ENCODE measurements around the gene MRFAP1. TPM values are rescaled to one million over a fixed set of nuclear protein-coding genes. Genes with fewer than 3 reads are reported as not detected.

MRFAP1 gene
- total RNA-seq, 1 donor: 142 TPM

DNA sequence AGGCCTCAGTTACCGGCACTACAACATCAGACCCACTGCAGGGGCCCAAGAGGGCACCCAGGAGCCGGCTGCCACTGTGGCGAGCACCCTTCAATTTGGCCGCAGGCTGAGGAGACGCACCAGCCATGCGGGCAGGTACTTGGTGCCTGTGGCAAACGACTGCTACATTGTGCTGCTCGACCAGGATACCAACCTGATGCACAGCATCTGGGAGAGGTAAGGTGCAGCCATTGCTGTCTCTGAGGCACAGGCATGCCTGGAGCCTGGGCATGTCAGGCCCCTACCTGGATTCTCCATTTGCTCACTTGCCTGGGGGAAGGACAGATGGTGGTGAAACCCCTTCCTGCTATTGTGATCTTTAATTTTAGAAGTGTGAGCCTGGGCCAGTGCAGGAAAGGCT lies 35.4 kb upstream of the MRFAP1 start:
- no peak overlapping the region for H3K4me3 ChIP-seq (ENCODE audit: low read depth, low read length)
- no peak for DNase-seq (ENCODE audit: low read depth)

DNA sequence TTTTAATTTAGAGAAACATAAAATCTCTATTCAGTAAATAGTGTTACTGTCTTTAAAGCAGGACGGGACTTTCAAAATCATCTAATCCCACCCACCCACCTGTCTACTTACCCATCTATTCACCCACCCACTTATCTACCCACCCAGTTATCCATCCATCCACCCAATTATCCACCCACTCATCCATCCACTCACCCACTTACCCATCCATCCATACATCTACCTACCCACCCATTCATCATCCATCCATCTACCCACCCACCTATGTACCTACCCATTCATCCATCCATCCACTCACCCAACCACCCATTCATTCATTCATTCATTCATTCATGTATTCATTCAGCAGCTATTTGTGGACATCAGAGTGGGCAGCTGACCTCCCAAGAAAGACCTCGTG lies 34.9 kb upstream of the MRFAP1 start:
- H3K4me3 ChIP-seq (ENCODE audit: low read depth, low read length): no peak overlapping the region
- TF ChIP-seq, protein P1, sequence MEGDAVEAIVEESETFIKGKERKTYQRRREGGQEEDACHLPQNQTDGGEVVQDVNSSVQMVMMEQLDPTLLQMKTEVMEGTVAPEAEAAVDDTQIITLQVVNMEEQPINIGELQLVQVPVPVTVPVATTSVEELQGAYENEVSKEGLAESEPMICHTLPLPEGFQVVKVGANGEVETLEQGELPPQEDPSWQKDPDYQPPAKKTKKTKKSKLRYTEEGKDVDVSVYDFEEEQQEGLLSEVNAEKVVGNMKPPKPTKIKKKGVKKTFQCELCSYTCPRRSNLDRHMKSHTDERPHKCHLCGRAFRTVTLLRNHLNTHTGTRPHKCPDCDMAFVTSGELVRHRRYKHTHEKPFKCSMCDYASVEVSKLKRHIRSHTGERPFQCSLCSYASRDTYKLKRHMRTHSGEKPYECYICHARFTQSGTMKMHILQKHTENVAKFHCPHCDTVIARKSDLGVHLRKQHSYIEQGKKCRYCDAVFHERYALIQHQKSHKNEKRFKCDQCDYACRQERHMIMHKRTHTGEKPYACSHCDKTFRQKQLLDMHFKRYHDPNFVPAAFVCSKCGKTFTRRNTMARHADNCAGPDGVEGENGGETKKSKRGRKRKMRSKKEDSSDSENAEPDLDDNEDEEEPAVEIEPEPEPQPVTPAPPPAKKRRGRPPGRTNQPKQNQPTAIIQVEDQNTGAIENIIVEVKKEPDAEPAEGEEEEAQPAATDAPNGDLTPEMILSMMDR (IDR thresholded peaks at IDR 0.05; ENCODE audit: insufficient read depth, low read length): no peak
- DNase-seq (ENCODE audit: low read depth): no peak

More for the DNA sequence above, 35.4 kb upstream of the MRFAP1 start:
- TF ChIP-seq, protein P1 (IDR thresholded peaks at IDR 0.05; ENCODE audit: insufficient read depth, low read length): no peak

DNA sequence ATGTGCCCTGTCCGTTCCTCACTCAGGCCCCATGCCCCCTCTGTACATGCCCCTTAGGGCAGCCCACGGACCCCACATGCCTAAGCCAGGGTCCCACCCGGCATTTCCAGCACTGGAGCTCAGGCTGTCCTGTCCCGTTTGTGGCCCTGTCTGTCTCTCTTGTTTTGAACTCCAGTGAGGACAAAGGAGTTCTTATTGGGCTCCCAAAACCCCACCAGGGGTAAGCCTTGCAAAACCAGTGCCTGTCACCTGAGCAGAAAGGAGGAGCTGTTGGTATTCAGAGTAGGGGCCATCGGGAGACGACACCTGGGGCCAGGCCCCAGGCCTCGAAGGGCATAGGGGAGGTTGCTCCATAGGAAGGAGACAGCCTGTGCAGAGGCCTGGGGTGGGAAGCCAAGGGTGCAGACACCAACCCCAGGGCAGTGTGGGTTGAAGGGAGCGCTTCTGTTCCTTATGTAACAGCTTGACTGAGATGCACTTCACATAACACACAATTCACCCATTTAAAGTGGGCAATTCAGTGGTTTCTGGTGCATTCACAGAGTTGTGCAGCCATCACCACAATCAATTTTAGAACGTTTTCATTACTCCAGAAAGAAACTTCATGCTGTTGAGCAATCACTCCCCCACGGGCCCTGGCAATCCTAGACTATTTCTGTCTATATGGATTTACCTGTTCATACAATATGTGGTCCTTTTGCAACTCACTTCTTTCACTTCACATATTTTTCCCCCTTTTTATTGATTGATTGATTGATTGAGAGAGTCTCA lies 33.8 kb upstream of the MRFAP1 start:
- TF ChIP-seq, protein P1 (IDR thresholded peaks at IDR 0.05; ENCODE audit: insufficient read depth, low read length): no peak
- no peak overlapping the region for H3K4me3 ChIP-seq (ENCODE audit: low read depth, low read length)
- no peak for DNase-seq (ENCODE audit: low read depth)

DNA sequence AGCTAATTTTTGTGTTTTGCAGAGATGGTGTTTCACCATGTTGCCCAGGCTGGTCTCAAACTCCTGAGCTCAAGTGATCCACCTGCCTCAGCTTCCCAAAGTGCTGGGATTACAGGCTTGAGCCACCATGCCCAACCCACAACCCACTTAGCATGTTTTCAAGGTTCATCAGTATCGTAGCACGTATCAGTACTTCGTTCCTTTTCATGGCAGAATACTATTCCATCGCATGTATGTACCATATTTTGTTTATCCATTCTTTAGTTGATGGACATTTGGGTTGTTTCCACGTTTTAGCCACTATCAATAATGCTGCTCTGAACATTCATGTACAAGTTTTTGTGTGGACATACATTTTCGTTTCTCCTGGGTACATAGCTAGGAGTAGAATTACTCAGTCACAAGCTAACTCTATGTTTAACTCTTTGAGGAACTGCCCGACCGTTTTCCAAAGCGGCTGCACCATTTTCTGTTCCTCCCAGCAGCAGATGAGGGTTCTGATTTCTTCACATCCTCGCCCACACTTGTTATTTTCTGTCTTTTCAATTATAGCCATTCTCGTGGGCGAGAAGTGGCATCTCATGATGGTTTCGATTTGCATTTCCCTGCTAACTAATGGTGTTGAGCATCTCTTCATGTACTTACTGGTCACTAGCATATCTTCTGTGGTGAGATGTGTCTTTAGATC lies 33.0 kb upstream of the MRFAP1 start:
- DNase-seq (ENCODE audit: low read depth): no peak

DNA sequence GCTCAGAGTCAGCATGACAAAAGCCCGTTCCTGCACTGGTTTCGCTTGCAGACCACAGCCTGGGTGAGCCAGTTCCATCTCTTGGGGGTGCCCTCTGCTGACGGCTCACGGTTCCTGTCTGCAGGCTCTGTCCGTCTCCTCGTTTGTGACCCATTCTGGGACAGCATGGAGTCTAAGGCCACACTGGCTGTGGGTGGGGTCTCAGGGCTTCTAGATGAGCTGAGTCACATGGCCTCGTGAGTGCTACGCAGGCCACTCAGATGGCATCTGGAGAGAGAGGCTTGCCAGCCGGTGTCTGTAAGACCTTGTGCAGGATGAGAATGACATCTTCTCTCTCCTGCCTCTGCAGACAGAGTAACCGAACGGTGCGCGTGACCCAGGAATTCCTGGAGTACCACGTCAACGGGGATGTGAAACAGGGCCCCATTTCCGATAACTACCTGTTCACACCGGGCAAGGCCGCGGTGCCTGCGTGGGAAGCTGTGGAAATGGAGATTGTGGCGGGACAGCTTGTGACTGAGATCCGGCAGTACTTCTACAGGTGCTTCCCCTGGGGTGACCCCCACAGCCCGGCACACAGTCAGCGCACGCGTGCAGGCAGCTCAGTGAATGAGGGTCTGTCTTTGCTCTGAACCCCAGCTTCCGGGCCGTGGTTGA lies 31.6 kb upstream of the MRFAP1 start:
- H3K4me3 ChIP-seq (ENCODE audit: low read depth, low read length): no peak overlapping the region
- TF ChIP-seq, protein P1 (IDR thresholded peaks at IDR 0.05; ENCODE audit: insufficient read depth, low read length): no peak
- DNase-seq (ENCODE audit: low read depth): no peak

More for the DNA sequence above, 33.0 kb upstream of the MRFAP1 start:
- no peak overlapping the region for H3K4me3 ChIP-seq (ENCODE audit: low read depth, low read length)
- TF ChIP-seq, protein P1 (IDR thresholded peaks at IDR 0.05; ENCODE audit: insufficient read depth, low read length): no peak

DNA sequence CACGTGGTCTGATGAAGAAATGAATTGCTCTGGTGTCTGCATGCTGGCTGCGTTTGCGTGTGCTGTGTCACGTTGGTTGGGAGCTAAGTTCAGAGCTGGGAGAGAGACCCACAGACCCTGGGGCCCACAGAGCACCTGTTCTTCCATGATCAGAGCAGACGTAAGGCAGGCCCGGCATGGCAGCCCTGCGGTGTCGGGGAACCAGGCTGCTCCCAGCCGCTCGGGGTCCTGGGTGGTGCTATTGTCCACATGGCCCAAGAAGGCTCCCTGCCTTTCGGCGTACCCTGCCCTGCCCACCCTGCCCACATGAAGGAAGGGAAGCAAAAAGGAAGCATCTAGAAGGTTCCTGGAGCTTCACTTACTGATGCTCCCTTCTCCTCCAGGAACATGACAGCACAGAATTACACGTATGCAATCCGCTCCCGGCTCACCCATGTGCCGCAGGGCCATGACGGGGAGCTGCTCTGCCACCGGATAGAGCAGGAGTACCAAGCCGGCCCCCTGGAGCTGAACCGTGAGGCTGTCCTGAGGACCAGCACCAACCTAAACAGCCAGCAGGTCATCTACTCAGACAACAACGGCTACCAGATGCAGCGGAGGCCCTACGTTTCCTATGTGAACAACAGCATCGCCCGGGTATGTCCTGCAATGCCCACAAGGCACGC lies 30.9 kb upstream of the MRFAP1 start:
- no peak for DNase-seq (ENCODE audit: low read depth)
- no peak overlapping the region for H3K4me3 ChIP-seq (ENCODE audit: low read depth, low read length)
- TF ChIP-seq, protein P1 (IDR thresholded peaks at IDR 0.05; ENCODE audit: insufficient read depth, low read length): no peak
